Measurements from ENCODE around the gene ERAP2. TPM values are rescaled to one million over a fixed set of nuclear protein-coding genes. Genes with fewer than 3 reads are reported as not detected.

Gene ERAP2
- total RNA-seq, 1 experiment from 2014 or later: 4.2 TPM

DNA sequence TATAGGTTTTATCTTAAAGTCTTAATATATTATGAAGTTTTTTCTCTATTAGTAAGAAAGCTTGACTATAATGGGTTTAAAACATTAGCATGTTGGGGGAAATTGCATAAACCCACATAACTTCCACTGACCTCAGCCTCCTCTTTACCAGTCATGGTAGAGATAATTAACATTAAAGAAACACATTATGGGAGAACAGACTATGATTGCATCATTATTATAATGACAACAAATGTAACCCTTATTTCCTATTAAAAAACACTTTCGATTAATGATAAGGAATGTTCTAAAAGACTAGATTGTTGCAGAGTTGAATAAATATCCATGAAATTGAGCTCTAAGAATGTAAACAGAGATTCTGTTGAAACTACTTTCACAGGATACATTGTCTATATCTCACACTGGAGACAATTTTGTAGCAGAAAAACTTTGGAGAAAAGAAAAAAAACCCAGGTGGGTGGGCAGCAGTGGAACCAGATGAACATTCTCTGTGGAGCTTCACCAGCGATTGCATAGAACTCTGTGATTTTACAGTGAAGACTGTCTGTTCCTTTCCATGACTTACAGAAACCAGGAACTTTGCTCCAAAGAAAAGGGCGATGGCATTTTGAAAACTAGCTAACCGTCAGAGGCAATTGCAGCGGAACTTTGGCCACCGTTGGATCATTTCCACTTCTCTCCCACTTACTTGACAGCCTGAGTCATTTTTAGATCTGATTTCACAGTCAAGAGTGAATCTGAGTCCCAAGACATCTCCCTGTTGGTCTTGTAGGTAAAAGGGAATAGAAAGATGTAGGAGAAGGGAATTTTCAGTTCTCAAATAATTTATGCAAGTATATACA is 21.0 kb upstream of the ERAP2 start:
- Histone ChIP-seq H3K27ac (peak overlapping the region; percentile 39; the same call in 1 of the 2 replicates), H3K4me1 (peaks cover 9% of the 10 kb centered on the region), H3K4me3 (peak overlapping the region; percentile 25; the same call in 1 of the 2 replicates), H3K36me3 (no peaks in the 10 kb centered on the region), H3K27me3 (no peaks in the 10 kb centered on the region), H3K9me3 (replicated peaks) (no peaks in the 10 kb centered on the region)
- DNase-seq: peak in 1 of 2 experiments; percentile 27

DNA sequence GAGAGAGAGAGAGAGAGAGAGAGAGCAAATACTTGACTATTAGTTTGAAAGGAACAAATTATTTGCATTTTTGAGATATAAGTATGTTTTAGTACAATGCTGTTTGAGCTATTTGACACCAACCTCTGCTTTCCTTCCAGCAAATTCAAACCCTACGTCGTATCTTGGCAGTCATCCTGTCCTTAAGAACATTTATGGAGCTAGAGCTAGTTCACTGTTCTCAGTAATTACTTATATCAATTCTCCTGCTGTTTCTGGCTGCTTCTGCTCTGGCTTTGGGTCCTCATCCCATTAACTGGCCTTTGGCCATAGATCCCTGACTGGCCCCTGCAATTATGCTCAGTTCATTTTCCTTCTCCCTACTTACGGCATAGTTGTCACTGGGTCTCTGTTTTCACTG is 19.9 kb upstream of the ERAP2 start:
- no peaks in the 10 kb centered on the region for H3K9me3 ChIP-seq (replicated peaks)
- no peaks in the 10 kb centered on the region for H3K36me3 ChIP-seq
- no peak overlapping the region for H3K4me3 ChIP-seq
- no peak for DNase-seq
- H3K27ac ChIP-seq: no peak overlapping the region
- H3K4me1 ChIP-seq: peaks cover 9% of the 10 kb centered on the region
- H3K27me3 ChIP-seq: no peaks in the 10 kb centered on the region

DNA sequence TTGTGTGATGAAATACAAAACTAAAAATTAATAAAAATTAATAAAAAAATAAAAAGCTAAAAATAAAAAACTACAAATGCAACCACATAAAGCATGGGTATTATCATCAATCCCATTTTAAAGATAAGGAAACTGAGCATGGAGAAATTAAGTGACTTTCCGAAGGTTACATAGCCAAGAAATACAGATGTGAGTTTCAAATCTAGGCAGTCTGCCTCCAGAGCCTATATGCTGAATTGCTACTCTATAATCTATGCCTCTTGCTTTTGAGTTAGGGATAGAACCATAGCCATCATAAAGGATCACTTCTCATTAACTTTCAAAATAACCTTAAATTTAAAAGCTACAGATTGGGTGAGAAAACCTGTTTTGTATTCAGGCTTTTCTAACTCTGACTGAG is 18.8 kb upstream of the ERAP2 start:
- DNase-seq: no peak
- H3K36me3 ChIP-seq: no peaks in the 10 kb centered on the region

DNA sequence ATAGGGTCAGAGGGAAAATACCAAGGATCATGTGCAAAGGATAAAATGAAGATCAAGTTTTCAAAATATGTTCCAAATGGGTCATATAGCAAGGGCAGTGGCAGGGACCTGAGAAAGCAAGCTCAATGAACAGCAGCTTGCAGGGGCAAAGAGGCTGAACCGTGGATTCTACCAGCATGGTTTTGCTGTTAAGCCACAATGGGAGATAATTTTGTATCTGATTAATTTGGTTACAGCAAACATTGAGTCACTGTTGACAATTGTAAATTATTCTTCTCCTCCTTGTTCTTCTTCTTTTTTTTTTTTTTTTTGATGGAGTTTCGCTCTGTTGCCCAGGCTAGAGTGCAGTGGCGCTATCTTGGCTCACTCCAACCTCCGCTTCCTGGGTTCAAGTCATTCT is 18.4 kb upstream of the ERAP2 start:
- Histone ChIP-seq H3K36me3 (no peaks in the 10 kb centered on the region), H3K4me3 (no peak overlapping the region), H3K9me3 (replicated peaks) (no peaks in the 10 kb centered on the region), H3K27ac (no peak overlapping the region), H3K4me1 (peaks cover 9% of the 10 kb centered on the region), H3K27me3 (no peaks in the 10 kb centered on the region)
- DNase-seq: no peak

More for the DNA sequence above, 18.8 kb upstream of the ERAP2 start:
- Histone ChIP-seq H3K27me3 (no peaks in the 10 kb centered on the region), H3K9me3 (replicated peaks) (no peaks in the 10 kb centered on the region), H3K4me3 (no peak overlapping the region), H3K4me1 (peaks cover 9% of the 10 kb centered on the region), H3K27ac (no peak overlapping the region)

DNA sequence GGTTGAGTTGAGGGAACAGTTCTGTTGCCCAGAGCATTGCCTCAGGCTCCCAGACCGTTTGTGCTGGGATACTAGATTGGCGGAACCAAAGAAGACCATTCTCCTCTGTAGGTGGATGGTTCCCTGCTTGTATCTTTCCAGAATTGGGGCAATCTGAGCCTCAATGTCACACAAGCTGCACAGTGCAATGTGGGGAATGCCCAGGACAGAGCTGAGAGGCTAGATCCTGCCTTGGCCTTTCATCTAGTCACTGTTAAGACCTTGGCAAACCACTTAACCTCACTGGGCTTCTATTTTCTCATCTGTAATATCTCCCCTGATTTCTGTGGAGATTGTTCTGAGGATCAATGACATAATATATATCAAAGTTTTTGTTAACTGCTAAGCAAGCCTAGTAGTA is 16.9 kb upstream of the ERAP2 start:
- Histone ChIP-seq H3K27me3 (no peaks in the 10 kb centered on the region), H3K4me1 (peaks cover 9% of the 10 kb centered on the region), H3K27ac (no peak overlapping the region), H3K36me3 (no peaks in the 10 kb centered on the region), H3K9me3 (replicated peaks) (no peaks in the 10 kb centered on the region), H3K4me3 (no peak overlapping the region)
- no peak for DNase-seq

DNA sequence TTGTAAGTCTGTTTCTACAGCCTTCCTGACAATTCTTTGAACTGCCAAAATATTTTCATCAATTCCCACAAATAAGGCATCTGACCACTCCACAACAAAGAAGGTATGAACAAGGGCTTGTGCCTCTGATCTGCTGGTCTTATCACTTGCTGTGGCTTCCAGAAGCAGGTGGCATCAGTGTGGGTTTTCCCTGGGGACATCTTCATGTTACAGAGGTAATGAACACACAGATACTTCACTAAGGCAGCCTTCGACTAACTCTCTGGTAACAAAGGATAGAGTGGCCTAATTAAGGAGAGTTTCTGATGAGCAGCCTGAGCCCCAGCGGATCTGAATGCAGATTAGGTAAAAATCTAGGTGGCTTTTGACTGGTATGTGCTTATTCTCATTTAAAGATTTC is 15.2 kb upstream of the ERAP2 start:
- H3K36me3 ChIP-seq: no peaks in the 10 kb centered on the region
- no peaks in the 10 kb centered on the region for H3K27me3 ChIP-seq
- peak in 1 of 2 experiments; percentile 38 for DNase-seq
- no peak overlapping the region for H3K4me3 ChIP-seq
- H3K4me1 ChIP-seq: no peaks in the 10 kb centered on the region
- H3K27ac ChIP-seq: no peak overlapping the region
- H3K9me3 ChIP-seq (replicated peaks): no peaks in the 10 kb centered on the region

DNA sequence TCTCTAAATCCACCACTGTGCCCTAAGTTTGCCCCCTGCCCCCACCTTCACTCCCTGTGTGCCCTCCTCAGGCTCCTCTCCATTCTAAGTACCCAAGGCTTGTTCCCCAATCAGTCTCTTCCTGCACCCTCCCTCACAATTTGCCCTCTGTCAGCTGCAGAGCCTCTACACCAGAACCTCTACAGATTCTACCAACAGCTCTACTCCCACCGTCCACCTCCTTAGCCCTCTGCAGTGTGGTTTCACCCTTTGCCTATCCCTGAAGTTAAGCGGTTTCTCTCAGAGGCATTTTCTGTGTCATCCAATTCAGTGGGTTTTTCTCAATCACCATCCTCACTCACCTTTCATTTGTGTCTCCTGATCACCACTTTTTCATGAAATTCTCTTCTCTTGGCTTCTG is 13.2 kb upstream of the ERAP2 start:
- Histone ChIP-seq H3K4me3 (no peak overlapping the region), H3K36me3 (no peaks in the 10 kb centered on the region), H3K4me1 (no peaks in the 10 kb centered on the region), H3K27me3 (no peaks in the 10 kb centered on the region), H3K27ac (no peak overlapping the region), H3K9me3 (replicated peaks) (no peaks in the 10 kb centered on the region)
- DNase-seq: no peak

DNA sequence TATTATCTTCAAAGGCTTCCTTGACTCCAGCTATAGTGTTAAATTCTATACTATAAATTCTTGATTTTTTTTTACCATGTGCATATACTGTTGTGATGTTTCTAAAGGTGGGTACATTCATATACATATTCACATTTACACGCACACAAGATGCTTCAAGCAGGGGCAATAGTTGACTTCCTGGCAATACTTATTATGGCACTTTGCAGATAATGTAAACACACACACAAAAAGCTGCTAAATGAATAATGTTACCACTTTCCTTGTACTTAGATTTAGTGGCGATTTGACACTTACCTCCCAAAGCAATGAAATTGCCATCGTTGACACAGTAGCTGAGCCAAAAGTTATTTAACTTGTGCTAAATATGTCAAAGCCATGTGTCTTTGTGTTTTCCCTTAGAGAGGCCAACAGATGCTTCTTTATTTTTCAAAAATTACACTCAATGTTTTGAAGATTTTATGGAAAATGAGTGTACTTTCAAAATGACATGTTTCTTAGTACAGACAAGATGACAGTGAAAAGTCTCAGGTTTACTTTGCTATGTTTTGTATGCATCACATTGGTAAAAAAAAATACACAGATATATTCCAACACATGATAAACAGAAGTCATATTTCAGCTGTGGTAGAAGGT is 12.2 kb upstream of the ERAP2 start:
- Histone ChIP-seq H3K27ac (no peak overlapping the region), H3K4me1 (no peaks in the 10 kb centered on the region), H3K4me3 (no peak overlapping the region), H3K36me3 (no peaks in the 10 kb centered on the region), H3K27me3 (no peaks in the 10 kb centered on the region), H3K9me3 (replicated peaks) (no peaks in the 10 kb centered on the region)
- DNase-seq: no peak

DNA sequence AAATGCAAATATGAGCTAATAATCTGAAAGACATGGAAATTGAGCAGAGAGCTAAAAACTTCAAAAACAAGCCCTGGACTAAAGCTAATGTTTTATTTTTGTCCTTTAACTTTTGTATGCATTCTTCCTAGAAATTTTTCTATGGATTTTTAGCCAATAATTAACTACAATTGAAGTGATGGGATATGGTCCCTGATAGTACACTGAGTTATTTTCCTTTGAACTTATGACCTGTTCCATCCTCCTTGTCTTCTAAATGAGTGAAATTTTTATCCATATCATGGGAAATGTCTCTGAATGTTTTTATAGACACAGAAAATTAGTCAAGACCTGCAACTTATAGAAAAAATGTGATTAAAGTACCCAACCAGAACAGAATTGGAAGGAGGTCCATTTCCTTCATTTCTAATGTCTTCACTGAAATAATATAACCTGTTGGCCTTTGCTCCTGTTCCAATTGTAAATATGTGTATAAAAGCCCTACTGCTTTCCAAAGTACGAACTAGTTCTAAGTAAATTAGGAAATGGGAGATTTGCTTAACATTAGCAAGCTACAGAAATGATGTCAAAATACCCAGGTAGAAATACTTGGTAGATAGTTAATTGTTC is 11.3 kb upstream of the ERAP2 start:
- Histone ChIP-seq H3K27me3 (no peaks in the 10 kb centered on the region), H3K9me3 (replicated peaks) (no peaks in the 10 kb centered on the region), H3K4me1 (no peaks in the 10 kb centered on the region), H3K36me3 (no peaks in the 10 kb centered on the region), H3K27ac (no peak overlapping the region), H3K4me3 (no peak overlapping the region)
- no peak for DNase-seq

DNA sequence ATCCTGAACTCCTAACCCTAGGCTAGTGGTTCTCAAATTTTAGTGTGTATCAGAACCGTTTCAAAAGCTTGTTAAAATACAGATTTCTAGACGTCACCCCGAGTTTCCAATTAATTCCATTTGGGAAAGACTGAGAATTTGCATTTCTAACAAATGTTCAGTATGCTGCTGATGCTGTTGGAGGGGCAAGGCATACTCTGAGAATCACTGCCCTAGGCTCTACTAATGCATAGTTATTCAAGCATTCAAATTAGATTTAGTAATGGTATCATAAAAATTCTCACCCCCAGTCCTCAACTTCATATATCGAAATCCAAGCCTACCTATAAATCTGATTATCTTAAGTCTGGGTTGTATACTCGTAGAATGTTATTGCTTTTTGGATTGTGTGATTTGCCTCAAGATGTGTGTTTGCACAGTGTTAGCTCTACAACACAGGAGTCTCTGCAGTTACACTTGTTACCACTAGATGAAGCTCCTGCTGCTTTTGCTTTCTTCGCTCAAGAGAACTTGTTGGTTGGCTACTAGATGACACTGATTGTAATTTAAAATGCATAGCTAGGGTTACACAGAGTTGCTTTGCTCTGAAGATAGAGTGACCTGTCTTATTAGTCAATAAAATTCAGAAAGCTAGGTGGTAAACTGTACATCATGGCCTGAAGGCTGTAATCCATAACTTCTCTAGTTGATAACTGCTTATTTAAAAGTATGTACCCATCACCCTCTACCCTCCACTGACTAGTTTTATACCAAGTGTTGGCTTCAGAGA is 7.5 kb upstream of the ERAP2 start:
- no peak overlapping the region for H3K4me3 ChIP-seq
- DNase-seq: peak; percentile 37 to 75
- no peak overlapping the region for H3K27ac ChIP-seq
- H3K36me3 ChIP-seq: no peaks in the 10 kb centered on the region
- no peaks in the 10 kb centered on the region for H3K9me3 ChIP-seq (replicated peaks)
- H3K27me3 ChIP-seq: no peaks in the 10 kb centered on the region
- H3K4me1 ChIP-seq: no peaks in the 10 kb centered on the region; the same call in 1 of the 2 replicates

DNA sequence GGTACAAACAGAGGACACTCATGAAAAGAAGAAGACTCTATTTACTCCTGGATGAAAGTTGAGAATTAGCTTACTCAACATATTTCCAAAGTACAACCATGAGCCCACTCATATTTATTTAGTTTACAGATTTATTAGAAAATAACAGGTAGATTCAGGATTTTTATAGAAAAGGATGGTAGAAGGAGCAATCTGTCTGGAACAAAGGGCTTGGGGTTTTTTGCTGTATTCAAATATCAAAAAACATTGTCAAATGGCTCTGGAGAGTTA is 7.0 kb upstream of the ERAP2 start:
- Histone ChIP-seq H3K27me3 (no peaks in the 10 kb centered on the region), H3K36me3 (no peaks in the 10 kb centered on the region), H3K27ac (no peak overlapping the region), H3K4me1 (no peaks in the 10 kb centered on the region; the same call in 1 of the 2 replicates), H3K4me3 (no peak overlapping the region), H3K9me3 (replicated peaks) (no peaks in the 10 kb centered on the region)
- no peak for DNase-seq

DNA sequence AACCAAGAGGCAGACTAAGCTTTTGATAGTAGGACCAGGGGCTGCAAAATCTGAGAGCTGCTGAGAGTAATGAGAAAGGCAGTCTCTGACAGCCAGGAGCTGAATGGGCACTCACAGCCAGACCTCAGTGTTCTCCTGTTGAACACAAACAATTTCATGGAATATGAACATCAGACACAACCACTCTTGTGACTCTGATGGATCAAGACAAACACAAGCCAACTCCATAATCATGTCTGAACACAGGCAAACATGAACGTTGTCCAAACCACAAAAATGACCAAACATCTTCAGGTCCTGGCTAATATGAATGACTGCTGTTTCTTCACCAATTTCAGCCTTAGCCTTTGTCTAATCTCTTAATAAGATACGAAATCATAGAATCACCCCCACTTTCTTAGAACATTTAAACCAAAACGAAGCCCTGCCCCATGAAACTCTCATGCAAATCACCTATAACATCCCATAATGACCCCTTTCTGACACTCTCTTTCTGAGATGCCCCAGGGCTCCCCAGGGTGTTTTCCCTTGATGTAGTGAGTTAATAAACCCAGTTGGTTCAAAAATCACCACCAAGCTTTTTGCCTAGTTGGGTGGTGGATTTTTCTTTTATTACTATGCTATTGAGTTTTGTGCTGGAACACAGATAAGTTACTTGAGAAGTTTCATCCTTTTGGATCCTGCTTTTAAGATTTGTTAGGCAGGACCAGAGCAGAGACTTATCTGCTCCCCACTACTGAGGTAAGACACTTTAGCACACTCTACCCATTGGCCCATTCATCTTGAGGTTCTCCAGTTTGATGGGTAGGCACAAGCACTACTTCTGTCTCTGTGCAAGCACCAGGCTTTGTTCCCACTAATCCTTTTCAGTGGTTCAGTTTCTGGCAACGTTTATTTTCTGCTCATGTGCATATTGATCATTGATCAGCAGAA is 5.9 kb upstream of the ERAP2 start:
- Histone ChIP-seq H3K27ac (no peak overlapping the region), H3K36me3 (no peaks in the 10 kb centered on the region), H3K4me3 (no peak overlapping the region), H3K9me3 (replicated peaks) (no peaks in the 10 kb centered on the region), H3K4me1 (no peaks in the 10 kb centered on the region; the same call in 1 of the 2 replicates), H3K27me3 (no peaks in the 10 kb centered on the region)
- DNase-seq: no peak

DNA sequence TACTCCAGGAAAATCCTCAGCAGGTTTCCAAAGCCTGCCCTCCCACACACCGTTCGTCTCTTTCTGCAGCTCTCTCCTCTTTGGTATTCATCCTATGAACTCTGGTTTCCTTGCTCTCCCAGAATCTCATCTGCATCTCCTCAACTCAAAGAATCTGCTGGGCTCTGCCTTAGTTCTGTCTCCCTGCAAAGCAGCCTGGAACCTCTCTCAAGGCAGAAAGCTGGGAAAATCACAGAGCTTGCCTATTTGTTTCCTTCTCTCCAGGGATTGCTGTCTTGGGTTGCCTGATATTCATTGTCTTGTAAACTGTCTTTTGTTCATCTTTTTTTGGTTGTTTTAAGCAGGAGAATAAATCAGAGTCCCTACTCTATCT is 5.3 kb upstream of the ERAP2 start:
- Histone ChIP-seq H3K4me1 (no peaks in the 10 kb centered on the region; the same call in 1 of the 2 replicates), H3K27ac (no peak overlapping the region), H3K27me3 (no peaks in the 10 kb centered on the region), H3K9me3 (replicated peaks) (no peaks in the 10 kb centered on the region), H3K4me3 (no peak overlapping the region), H3K36me3 (no peaks in the 10 kb centered on the region)
- no peak for DNase-seq

DNA sequence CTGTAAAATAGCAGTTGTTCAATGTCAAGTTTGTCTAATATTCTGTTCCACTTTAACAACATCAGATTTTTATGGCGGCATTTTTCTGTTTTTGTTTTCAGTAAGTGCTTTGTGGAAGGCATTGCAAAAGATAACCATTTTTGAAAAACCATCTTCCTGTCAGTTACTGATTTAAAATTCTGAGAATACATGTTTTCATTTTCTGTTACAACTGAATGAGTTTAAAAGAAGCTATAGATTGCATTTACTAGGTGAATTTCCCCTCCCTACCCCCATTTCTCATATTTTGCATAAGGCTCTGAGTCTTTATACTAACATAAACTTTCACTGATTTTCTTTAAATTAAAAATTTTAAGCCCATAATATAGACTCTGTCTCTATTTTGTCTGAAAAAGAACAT is 4.6 kb upstream of the ERAP2 start:
- Histone ChIP-seq H3K36me3 (no peaks in the 10 kb centered on the region), H3K9me3 (replicated peaks) (no peaks in the 10 kb centered on the region), H3K27ac (no peak overlapping the region), H3K4me3 (no peak overlapping the region), H3K4me1 (no peaks in the 10 kb centered on the region; the same call in 1 of the 2 replicates), H3K27me3 (no peaks in the 10 kb centered on the region)
- DNase-seq: no peak
